ENCODE data around the gene STK24. TPM values are rescaled to one million over a fixed set of nuclear protein-coding genes. Genes with fewer than 3 reads are reported as not detected.

STK24 gene
- total RNA-seq, 3 donors from 2014 or later, result 61.3 to 149 (median 71.9) TPM

- Histone ChIP-seq H3K4me1 (no peaks in the 10 kb centered on the region), H3K36me3 (no peaks in the 10 kb centered on the region), H3K4me3 (no peak overlapping the region), H3K27ac (no peak overlapping the region), H3K27me3 (no peaks in the 10 kb centered on the region), H3K9me3 (no peaks in the 10 kb centered on the region)
- no peak for DNase-seq (ENCODE audit: low spot score in 2 of 2)
- TF ChIP-seq, protein P1, sequence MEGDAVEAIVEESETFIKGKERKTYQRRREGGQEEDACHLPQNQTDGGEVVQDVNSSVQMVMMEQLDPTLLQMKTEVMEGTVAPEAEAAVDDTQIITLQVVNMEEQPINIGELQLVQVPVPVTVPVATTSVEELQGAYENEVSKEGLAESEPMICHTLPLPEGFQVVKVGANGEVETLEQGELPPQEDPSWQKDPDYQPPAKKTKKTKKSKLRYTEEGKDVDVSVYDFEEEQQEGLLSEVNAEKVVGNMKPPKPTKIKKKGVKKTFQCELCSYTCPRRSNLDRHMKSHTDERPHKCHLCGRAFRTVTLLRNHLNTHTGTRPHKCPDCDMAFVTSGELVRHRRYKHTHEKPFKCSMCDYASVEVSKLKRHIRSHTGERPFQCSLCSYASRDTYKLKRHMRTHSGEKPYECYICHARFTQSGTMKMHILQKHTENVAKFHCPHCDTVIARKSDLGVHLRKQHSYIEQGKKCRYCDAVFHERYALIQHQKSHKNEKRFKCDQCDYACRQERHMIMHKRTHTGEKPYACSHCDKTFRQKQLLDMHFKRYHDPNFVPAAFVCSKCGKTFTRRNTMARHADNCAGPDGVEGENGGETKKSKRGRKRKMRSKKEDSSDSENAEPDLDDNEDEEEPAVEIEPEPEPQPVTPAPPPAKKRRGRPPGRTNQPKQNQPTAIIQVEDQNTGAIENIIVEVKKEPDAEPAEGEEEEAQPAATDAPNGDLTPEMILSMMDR (IDR thresholded peaks at IDR 0.05), result no peak
- no peak for TF ChIP-seq POLR2AphosphoS5 (IDR thresholded peaks at IDR 0.05)
- TF ChIP-seq POLR2A (IDR thresholded peaks at IDR 0.05), result no peak
- intact Hi-C loops (cut with DNase I; ENCODE audit: low total_unique reads), result no loop called here
Measured at GRCh38 chr13:98514288-98514687, 62.6 kb downstream of the STK24 start.

- TF ChIP-seq POLR2AphosphoS5 (IDR thresholded peaks at IDR 0.05) (no peak), POLR2A (IDR thresholded peaks at IDR 0.05) (no peak)
- TF ChIP-seq, protein P1 (IDR thresholded peaks at IDR 0.05), result no peak
- Histone ChIP-seq H3K4me3 (no peak overlapping the region), H3K9me3 (no peaks in the 10 kb centered on the region), H3K36me3 (no peaks in the 10 kb centered on the region), H3K27ac (no peak overlapping the region), H3K27me3 (no peaks in the 10 kb centered on the region), H3K4me1 (peaks cover 0 to 3% of the 10 kb centered on the region in 2 donors)
- no peak for DNase-seq (ENCODE audit: low spot score in 2 of 2)
- intact Hi-C loops (cut with DNase I; ENCODE audit: low total_unique reads), result no loop called here
Measured at GRCh38 chr13:98513837-98514236, 63.1 kb downstream of the STK24 start.

DNA sequence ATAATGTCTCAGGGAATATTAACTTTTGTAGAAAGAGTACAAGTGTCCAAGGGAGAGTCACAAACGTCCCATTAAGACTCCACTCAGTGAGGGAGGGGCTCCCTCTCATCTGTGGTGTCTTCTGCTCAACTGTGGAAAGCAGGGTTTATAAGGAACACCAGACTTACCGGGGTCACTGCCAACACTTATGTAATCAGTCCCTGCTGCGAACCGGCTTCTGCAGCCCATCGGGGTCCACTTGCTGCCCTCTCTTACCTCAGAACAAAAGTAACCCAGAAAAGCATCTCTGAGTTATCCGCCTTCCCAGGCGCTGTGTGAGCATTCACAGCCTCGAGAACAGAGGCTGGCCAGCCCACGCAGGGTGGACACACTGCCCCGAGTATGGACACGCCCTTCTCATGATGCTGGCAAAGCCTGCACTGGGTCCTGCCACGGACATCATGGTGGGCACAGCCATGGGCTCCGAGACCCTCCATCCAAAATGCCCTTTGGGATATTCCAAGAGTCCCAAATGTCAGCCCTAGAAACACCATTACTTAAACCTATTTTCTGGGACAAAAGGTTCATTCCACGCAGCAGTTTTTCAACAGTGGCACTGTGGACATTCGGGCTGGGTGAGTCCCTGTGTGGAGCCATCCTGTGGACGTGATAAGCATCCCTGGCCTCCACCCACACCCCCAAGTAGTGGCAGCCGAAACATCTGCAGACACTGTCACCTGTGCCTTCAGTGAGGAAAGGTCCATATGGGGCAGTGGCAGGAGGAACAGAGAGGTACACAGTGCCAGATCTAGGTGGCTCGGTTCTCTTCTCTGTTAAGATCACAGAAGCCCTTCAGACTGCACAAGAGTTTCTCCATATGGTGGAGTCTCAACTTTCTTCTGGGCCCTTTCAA lies 63.9 kb downstream of the STK24 start:
- intact Hi-C loops (cut with DNase I; ENCODE audit: low total_unique reads), result no loop called here
- Histone ChIP-seq H3K4me3 (no peak overlapping the region), H3K27me3 (no peaks in the 10 kb centered on the region), H3K27ac (no peak overlapping the region), H3K4me1 (peaks cover 0 to 10% of the 10 kb centered on the region in 2 donors), H3K9me3 (no peaks in the 10 kb centered on the region), H3K36me3 (no peaks in the 10 kb centered on the region)
- no peak for DNase-seq (ENCODE audit: low spot score in 2 of 2)
- TF ChIP-seq, protein P1 (IDR thresholded peaks at IDR 0.05), result no peak
- TF ChIP-seq POLR2AphosphoS5 (IDR thresholded peaks at IDR 0.05), result peak in 1 of 3 donors; percentile 13

- no peaks in the 10 kb centered on the region for H3K27me3 ChIP-seq
- no peak for DNase-seq (ENCODE audit: low spot score in 2 of 2)
- no peak overlapping the region for H3K27ac ChIP-seq
- intact Hi-C loops (cut with DNase I; ENCODE audit: low total_unique reads), result no loop called here
- no peaks in the 10 kb centered on the region for H3K36me3 ChIP-seq
- H3K4me1 ChIP-seq, result peaks cover 0 to 22% of the 10 kb centered on the region in 2 donors
- TF ChIP-seq POLR2A (IDR thresholded peaks at IDR 0.05), result no peak
- TF ChIP-seq, protein P1 (IDR thresholded peaks at IDR 0.05), result no peak
- no peak for TF ChIP-seq POLR2AphosphoS5 (IDR thresholded peaks at IDR 0.05)
- no peak overlapping the region for H3K4me3 ChIP-seq
- H3K9me3 ChIP-seq, result no peaks in the 10 kb centered on the region
Measured at GRCh38 chr13:98511435-98511834, 65.5 kb downstream of the STK24 start.

GRCh38 chr13:98510156-98510509 lies 66.8 kb downstream of the STK24 start:
- DNase-seq (ENCODE audit: low spot score in 2 of 2), result no peak
- Histone ChIP-seq H3K36me3 (no peaks in the 10 kb centered on the region), H3K4me1 (peaks cover 3 to 31% of the 10 kb centered on the region in 2 donors), H3K9me3 (no peaks in the 10 kb centered on the region), H3K27ac (peak overlapping the region in 1 of 2 donors; percentile 73), H3K27me3 (no peaks in the 10 kb centered on the region), H3K4me3 (no peak overlapping the region)
- intact Hi-C loops (cut with DNase I; ENCODE audit: low total_unique reads), result no loop called here
- TF ChIP-seq, protein P1 (IDR thresholded peaks at IDR 0.05), result no peak
- no peak for TF ChIP-seq POLR2AphosphoS5 (IDR thresholded peaks at IDR 0.05)
- no peak for TF ChIP-seq POLR2A (IDR thresholded peaks at IDR 0.05)

Measured in breast epithelium (tissue), 4 donors.